Smooth muscle cell (in vitro differentiated cells): Measurements from ENCODE around the gene SPRR3. TPM values are rescaled to one million over a fixed set of nuclear protein-coding genes. Genes with fewer than 3 reads are reported as not detected.

Experiments used
- DNase-seq: peaks from one replicate; lab custom pipeline; 2025; ENCODE audit not compliant: unreplicated experiment; lab: John Stamatoyannopoulos, UW
- H2AFZ ChIP-seq: fragments of 200-600 bp; sonication (generic); 2 replicates; pipeline ENCODE4 v1.6.0; 2016; ENCODE audit warnings: antibody characterized with exemption, low read depth, mild to moderate bottlenecking
- H3F3A ChIP-seq: fragments of 200-600 bp; sonication (generic); 2 replicates; pipeline ENCODE4 v1.6.0; 2017; ENCODE audit warnings: antibody characterized with exemption, low read depth
- H3K27ac ChIP-seq: fragments of 200-600 bp; sonication (generic); 2 replicates; pipeline ENCODE4 v1.5.1; 2016; ENCODE audit warnings: low read depth, mild to moderate bottlenecking
- H3K27me3 ChIP-seq: fragments of 200-600 bp; sonication (generic); 2 replicates; pipeline ENCODE4 v1.6.1; 2016; ENCODE audit warnings: low read depth, mild to moderate bottlenecking
- H3K36me3 ChIP-seq: fragments of 200-600 bp; sonication (generic); 2 replicates; pipeline ENCODE4 v1.5.1; 2016; ENCODE audit warnings: low read depth
- H3K4me1 ChIP-seq: fragments of 200-600 bp; sonication (generic); 2 replicates; pipeline ENCODE4 v1.5.1; 2016; ENCODE audit warnings: low read depth
- H3K4me2 ChIP-seq: fragments of 200-600 bp; sonication (generic); 2 replicates; pipeline ENCODE4 v1.6.0; 2016; ENCODE audit warnings: mild to moderate bottlenecking
- H3K4me3 ChIP-seq: fragments of 200-600 bp; sonication (generic); 2 replicates; pipeline ENCODE4 v1.5.1; 2016; ENCODE audit warnings: mild to moderate bottlenecking
- H3K79me2 ChIP-seq: fragments of 200-600 bp; sonication (generic); 2 replicates; pipeline ENCODE4 v1.6.0; 2016; ENCODE audit warnings: low read depth, mild to moderate bottlenecking
- H3K9ac ChIP-seq: fragments of 200-600 bp; sonication (generic); 2 replicates; pipeline ENCODE4 v1.6.0; 2016; ENCODE audit warnings: low read depth
- H3K9me3 ChIP-seq: fragments of 200-600 bp; sonication (generic); replicated peaks from 2 replicates; pipeline ENCODE4 v1.5.1; 2016; ENCODE audit warnings: low read depth
- H4K20me1 ChIP-seq: fragments of 200-600 bp; sonication (generic); 2 replicates; pipeline ENCODE4 v1.6.0; 2016; ENCODE audit warnings: low read depth
- CTCF ChIP-seq: fragments of 200-600 bp; sonication (generic); IDR thresholded peaks from 2 replicates; pipeline ENCODE4 v1.5.1; 2017; ENCODE audit warnings: borderline replicate concordance, mild to moderate bottlenecking, antibody characterized with exemption; ENCODE audit not compliant: insufficient read depth, poor library complexity, severe bottlenecking
- WGBS: methylation state at CpG from one replicate; pipeline ENCODE4 v1.1.7; 2016; ENCODE audit warnings: low lambda C conversion rate; 5-methylcytosine and 5-hydroxymethylcytosine counted together
- polyA plus RNA-seq: library from polyadenylated mRNA; unstranded; fragments of >200 nt; fragmentation: Nextera tagmentation; extraction: Ambion mirVana; gene quantifications from 2 replicates; pipeline ENCODE4 v1.2.1, GENCODE V29; 2016
- total RNA-seq: library from RNA; depleted of rRNA; stranded (reverse); fragments of >200 nt; gene quantifications from 2 replicates; pipeline ENCODE4 v1.2.3, GENCODE V29; 2014

The SPRR3 gene
- total and polyA plus RNA-seq, 2 experiments from 2014 or later: 24.9 to 107 TPM

GRCh38 chr1:152986578-152986977, 15.0 kb upstream of the SPRR3 start:
- Histone ChIP-seq H4K20me1 (no peaks in the 10 kb centered on the region), H3K79me2 (no peaks in the 10 kb centered on the region), H3K9ac (no peak overlapping the region), H3K36me3 (no peaks in the 10 kb centered on the region), H3K4me1 (no peaks in the 10 kb centered on the region), H3K4me3 (no peak overlapping the region), H3K27me3 (no peaks in the 10 kb centered on the region), H3F3A (no peaks in the 10 kb centered on the region), H3K4me2 (no peak overlapping the region), H2AFZ (no peak overlapping the region), H3K9me3 (no peaks in the 10 kb centered on the region), H3K27ac (no peak overlapping the region)
- 66% methylated on average over 2 of the region's 2 CpGs for WGBS
- DNase-seq: no peak
- TF ChIP-seq CTCF: no peak

- H3K27ac ChIP-seq: no peak overlapping the region
- H3K79me2 ChIP-seq: no peaks in the 10 kb centered on the region
- H3K4me2 ChIP-seq: no peak overlapping the region
- H4K20me1 ChIP-seq: no peaks in the 10 kb centered on the region
- no peak overlapping the region for H2AFZ ChIP-seq
- no peak for DNase-seq
- no peak overlapping the region for H3K9ac ChIP-seq
- no peak for TF ChIP-seq CTCF
- H3F3A ChIP-seq: no peaks in the 10 kb centered on the region
- H3K9me3 ChIP-seq: no peaks in the 10 kb centered on the region
- H3K4me3 ChIP-seq: no peak overlapping the region
- WGBS: 71% methylated on average over 6 of the region's 6 CpGs
- no peaks in the 10 kb centered on the region for H3K4me1 ChIP-seq
- no peaks in the 10 kb centered on the region for H3K27me3 ChIP-seq
- no peaks in the 10 kb centered on the region for H3K36me3 ChIP-seq
Observed at GRCh38 chr1:152993186-152993585, 8.4 kb upstream of the SPRR3 start.

- no peaks in the 10 kb centered on the region for H4K20me1 ChIP-seq
- H3K4me3 ChIP-seq: no peak overlapping the region
- H3K27me3 ChIP-seq: no peaks in the 10 kb centered on the region
- no peaks in the 10 kb centered on the region for H3K9me3 ChIP-seq
- no peak for DNase-seq
- H2AFZ ChIP-seq: no peak overlapping the region
- H3F3A ChIP-seq: no peaks in the 10 kb centered on the region
- no peaks in the 10 kb centered on the region for H3K36me3 ChIP-seq
- H3K27ac ChIP-seq: no peak overlapping the region
- no peaks in the 10 kb centered on the region for H3K4me1 ChIP-seq
- no peaks in the 10 kb centered on the region for H3K79me2 ChIP-seq
- 26% methylated on average over 1 of the region's 1 CpG for WGBS
- H3K4me2 ChIP-seq: no peak overlapping the region
- no peak for TF ChIP-seq CTCF
- H3K9ac ChIP-seq: no peak overlapping the region
Observed at GRCh38 chr1:152995842-152996241, 5.7 kb upstream of the SPRR3 start.

- no peaks in the 10 kb centered on the region for H3K79me2 ChIP-seq
- no peaks in the 10 kb centered on the region for H4K20me1 ChIP-seq
- H3K9me3 ChIP-seq: no peaks in the 10 kb centered on the region
- no peak for TF ChIP-seq CTCF
- WGBS: 42% methylated on average over 5 of the region's 5 CpGs
- H2AFZ ChIP-seq: no peak overlapping the region
- H3F3A ChIP-seq: no peaks in the 10 kb centered on the region
- no peaks in the 10 kb centered on the region for H3K36me3 ChIP-seq
- no peak overlapping the region for H3K9ac ChIP-seq
- no peaks in the 10 kb centered on the region for H3K4me1 ChIP-seq
- H3K4me3 ChIP-seq: no peak overlapping the region
- no peak overlapping the region for H3K27ac ChIP-seq
- no peak for DNase-seq
- no peak overlapping the region for H3K4me2 ChIP-seq
- H3K27me3 ChIP-seq: no peaks in the 10 kb centered on the region
Observed at GRCh38 chr1:152996633-152997400, 4.7 kb upstream of the SPRR3 start.
